AG20443 (cell line): ENCODE results near the gene TMEM117.

ENCODE experiments used
- DNase-seq: peaks from one replicate; pipeline ENCODE4 v3.0.0; 2012; ENCODE audit warnings: low spot score, mixed read lengths

Gene TMEM117

DNA sequence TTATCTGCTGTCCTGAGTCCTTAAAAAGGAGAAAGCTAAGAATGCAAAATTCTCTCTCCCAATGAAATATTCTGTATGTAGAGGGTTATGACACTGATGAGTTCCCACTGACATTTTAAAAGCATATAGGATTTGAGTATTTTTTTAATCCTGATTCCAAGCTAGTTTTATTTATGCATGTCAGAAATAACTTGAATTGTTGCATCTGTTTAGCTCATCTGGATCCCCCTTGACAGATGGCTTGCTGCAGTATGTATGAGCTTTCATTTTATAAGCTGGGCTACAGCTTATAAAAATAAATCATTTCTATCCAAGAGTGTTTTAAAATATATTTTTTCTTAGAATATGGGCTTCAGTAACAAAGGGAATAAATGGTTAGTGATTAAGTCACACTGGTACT lies 545.0 kb downstream of the TMEM117 start:
- no peak for DNase-seq

DNA sequence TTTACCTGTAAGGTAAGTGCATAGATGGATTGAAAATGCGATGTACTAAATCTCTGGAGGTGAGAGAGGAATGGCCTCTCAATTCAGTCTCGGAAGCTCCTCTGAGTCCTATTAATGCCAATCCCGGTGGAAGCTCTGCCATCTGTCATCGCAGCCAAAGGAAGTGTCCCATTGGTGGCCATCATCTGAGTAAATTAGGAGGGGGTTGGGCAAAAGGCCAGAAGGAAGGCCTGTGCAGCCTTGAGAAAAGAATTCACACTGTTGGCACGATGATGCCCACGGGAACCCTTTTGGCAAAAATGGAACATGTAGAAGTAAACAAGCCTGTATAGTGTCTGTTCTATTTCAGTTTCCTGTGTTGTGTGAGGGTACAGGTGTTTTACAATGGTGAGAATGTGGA lies 545.5 kb downstream of the TMEM117 start:
- DNase-seq = no peak

DNA sequence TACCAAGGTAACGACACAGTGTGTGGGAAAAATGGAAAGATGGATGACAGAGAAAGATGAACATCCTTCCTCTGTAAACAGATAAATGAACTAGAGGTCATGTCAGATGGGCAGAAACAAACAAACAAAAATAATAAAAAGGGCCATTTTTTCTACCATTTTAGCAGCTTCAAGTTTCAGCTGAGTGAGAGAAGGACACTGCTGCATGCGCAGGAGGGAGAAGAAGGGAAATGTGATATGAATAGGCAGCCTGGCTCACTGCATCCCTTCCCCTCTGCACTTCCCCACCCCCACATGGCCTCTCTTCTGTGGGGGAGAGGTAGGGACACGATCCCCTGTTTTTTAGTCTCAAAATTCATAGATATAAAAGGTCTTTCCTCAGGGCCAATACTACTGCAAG lies 548.3 kb downstream of the TMEM117 start:
- no peak for DNase-seq

DNA sequence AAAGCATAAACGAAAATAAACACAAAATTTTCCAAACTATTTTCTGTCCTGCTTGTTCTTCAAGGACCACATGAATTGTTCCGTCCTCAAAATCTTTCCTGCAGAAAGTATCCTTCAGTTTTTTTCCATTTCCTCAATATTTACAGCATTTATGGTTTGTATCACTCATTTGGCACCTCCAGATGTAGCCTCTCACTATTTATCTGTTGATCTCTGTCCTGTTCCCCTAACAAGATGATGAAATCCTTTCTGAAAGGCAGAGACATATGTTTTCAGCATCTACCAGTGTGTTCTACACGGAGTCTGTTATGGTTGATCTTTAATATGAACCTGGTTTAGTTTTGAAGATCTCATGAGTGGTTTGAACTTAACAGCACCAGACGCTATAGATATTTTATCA lies 550.1 kb downstream of the TMEM117 start:
- DNase-seq = no peak

DNA sequence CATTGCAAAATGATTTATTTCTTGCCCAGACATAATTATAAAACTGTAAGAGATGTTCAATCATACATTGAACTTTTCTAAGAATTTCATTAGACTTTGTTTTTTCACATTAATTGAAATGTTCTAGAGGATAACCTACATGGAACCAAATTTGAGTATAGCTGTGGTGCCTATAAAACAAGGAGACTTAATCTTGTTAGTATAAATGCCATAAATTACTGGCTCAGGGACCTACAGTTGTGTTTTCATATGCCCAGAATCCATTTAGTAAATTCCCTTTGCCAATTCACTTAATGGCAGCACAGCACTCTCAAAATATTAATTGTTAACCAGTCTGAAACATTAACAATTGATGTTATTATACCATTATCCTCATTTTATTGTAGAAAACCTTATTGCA lies 551.7 kb downstream of the TMEM117 start:
- DNase-seq = no peak

DNA sequence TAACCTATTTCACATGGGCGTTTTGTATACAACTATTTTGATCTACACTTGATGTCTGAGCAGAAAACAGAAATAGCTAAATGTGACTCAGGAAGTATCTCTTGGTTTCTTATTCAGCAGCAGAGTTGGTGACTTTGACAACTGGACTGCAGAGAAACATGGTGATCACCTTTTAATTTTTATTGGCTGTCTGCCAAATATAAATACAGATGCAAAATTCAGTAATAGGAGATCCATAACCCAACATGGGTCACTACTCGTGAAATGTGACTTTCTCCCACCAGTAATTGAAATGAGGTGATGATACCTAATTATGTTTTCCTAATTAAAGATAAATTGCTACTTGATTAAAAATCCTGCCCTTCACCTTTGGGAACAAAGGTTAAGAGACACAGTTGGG lies 553.2 kb downstream of the TMEM117 start:
- no peak for DNase-seq

DNA sequence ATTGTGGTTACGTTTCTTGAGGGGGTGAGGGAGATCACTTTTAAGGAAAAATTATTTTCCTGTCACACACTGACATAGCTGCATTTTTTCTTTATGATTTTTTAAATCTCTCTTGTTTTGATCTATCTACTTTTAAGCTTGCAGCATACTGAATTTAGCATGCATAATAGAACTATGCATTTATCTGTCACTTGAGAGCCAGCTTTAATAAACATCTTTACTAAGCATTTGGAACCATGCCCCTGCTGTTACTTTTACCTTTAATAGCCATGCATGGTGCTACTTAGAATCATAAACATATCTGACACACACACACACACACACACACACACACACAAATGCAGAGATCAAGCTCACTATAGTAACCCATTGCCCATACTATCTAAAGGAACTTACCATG lies 554.0 kb downstream of the TMEM117 start:
- DNase-seq = no peak

DNA sequence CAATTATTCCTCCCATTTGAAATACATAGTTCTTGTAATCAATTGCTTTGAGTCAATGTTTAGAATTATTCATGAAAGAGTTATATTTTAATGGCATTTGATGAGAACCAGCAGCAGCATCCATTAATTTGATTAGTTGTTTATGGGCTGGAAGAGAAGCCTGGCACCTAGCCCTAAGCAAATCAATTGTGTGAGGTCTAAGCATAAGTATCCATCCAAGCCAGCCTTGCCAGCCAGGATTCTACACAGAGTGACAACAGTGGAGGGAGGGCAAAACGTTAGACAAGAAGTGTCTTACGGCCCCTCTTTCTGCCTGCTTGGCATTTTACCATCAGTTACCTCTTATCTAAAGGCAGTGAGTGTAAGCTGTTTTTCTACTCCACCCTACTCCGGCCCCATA lies 561.8 kb downstream of the TMEM117 start:
- no peak for DNase-seq

DNA sequence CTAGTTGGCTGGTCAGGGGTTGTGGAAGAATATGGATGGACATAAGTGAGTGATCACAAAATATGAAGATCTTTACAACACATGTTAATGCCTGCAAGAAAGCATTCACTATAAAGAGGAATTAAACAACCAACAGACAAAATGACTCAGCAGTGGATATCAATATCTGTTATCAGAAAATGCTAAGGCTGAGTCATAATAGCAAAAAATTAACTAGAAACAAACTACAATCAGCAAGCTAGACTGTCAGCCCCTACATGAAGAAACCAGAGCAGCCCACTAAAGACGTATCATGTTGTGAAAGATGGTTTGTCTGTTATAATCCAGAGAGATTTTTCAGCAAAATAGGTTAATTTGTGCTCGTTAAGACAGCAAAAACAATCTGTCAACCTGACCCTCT lies 567.3 kb downstream of the TMEM117 start:
- DNase-seq = no peak

DNA sequence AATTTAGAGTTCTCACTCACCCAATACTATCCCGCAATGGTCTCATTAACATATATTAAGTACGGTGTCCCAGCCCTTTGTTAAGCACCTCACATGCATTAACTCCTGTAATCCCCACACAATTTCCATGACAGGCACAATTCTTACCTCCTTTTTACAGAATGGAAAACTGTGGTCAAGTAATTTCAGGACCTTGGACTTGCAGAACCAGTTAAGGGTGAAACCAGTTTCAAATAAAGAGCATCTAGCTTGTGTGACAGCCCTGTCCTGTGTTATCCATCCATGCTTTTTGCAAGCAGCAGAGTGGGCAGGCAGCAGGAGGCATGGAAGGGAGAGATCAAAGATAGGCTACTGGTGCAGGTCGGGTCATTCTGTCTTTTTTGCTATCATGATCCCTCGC lies 569.4 kb downstream of the TMEM117 start:
- DNase-seq = no peak

DNA sequence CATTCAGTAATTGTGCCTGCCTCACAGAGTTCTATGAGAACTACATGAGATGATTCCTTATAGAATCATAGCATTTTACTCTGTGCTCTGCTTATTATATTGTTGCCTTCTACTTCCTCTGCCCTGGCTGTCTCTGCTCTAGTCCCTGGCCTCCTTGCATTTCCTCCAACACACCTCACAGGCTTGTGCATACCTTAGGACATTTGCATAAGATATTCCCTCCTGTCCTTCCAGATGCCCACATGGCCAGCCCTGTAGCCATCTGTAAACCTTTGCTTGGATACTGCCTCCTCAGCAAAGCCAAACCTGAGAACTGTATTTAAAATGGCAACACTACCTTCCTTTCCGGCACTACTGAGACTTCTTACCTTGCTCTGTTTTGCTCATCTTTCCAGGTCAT lies 586.7 kb downstream of the TMEM117 start:
- no peak for DNase-seq

DNA sequence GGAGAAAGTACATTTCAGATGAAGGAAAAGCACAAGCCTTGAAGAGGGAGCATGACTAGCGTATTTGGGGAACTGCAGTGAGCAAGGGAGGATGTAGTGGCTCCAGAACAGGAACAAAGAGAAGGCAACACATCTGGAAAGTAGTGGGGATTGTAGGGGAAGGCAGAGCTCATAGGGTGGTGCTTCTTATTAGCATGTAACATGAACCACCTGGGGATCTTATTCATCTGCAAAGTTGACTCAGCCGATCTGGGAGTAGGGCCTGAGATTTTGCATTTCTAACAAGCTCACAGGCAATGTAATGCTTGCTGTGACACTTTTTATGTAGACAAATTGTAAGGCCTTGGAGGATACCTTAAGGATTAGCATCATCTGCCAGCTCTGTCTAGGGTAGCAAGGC lies 592.9 kb downstream of the TMEM117 start:
- DNase-seq = no peak

DNA sequence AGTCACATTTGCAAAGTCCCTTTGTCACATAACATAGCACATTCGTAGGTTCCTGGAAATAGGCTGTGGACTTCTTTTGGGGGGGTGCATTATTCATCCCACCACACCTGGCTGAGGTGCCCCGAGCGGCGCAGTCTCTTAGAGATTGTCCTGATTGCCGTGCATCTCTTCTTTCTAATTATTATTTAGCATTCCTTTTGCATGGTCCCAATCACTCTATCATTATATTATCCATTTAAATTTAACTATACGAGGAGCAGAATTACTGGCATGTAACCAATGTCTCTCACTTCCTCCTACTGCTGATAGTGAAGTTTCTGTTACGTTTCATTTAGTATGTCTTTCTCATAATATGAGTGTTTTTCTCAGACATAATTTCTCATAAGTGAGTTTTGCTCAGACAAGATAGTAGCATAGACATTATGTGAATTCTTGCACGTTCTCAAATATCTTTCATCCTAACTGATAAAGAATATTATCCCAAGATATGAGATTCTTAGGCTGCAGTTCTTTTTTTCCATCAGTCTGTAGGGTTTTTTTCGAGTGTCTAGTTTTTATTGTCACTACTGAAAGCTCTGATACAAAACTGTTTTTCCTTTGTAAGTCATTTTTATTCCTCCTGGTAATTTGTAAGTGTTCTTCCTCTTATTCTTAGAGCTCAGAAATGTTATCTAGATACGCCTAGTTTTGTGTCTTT lies 595.9 kb downstream of the TMEM117 start:
- DNase-seq = no peak

DNA sequence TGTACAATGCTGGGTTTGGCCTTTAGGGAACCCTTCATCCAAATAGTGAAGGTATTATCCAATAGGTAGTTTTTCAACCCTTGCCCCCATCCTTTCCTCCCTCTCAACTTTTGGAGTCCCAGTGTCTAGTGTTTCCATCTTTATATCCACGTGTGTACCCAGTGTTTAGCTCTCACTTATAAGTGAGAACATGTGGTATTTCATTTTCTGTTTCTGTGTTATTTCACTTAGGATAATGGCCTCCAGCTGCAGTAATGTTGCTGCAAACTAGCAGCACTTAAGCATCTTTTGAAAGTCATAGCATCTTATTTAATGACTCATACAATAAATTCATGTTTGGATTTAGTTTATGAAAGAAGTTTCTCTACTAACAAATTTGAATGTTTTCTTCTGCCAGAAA lies 597.8 kb downstream of the TMEM117 start:
- DNase-seq = no peak

DNA sequence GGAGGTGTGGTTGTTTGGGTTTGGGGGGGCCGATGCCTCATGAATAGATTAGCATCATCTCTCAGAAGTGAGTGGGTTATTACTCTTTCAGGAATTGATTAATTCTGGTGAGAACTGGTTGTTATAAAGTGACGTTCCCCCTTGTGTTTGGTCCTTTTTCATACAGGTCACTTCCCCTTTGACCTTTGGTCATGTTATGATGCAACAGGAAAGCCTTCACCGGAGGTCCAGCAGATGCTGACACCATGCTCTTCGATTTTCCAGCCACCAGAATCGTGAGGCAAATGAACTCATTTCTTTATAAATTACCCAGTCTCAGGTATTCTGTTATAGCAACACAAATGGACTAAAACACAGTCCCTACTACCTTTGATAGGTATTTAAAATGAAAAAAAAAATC lies 600.9 kb downstream of the TMEM117 start:
- DNase-seq = no peak
